Ovary (tissue), 9 donors: ENCODE measurements around the gene CBX4. TPM values are rescaled to one million over a fixed set of nuclear protein-coding genes. Genes with fewer than 3 reads are reported as not detected.

ENCODE experiments used
- DNase-seq, 5 donors: peaks; one replicate each; pipeline ENCODE4 v3.0.0-alpha.2; 2019 to 2020
- H3K27ac ChIP-seq, 2 donors: fragments of 200-600 bp; one replicate each; pipeline versions ENCODE4 v1.5.1 to v1.8.0; 2019 to 2022
- H3K27me3 ChIP-seq: fragments of 200-600 bp; one replicate; pipeline ENCODE4 v1.8.0; 2022
- H3K36me3 ChIP-seq: fragments of 200-600 bp; sonication (generic); one replicate; pipeline ENCODE4 v1.5.1; 2019
- H3K4me1 ChIP-seq: one replicate; pipeline ENCODE4 v1.8.1; 2013; ENCODE audit warnings: mild to moderate bottlenecking, moderate library complexity; ENCODE audit not compliant: insufficient read depth
- H3K4me3 ChIP-seq: fragments of 200-600 bp; sonication (generic); one replicate; pipeline ENCODE4 v1.5.1; 2017
- H3K9me3 ChIP-seq, 2 donors: fragments of 200-600 bp in 1 of 2; sonication (generic) in 1 of 2; one replicate each; pipeline versions ENCODE4 v1.5.1 to v1.8.1; 2013 to 2019; ENCODE audit warnings: mild to moderate bottlenecking in 1 of 2, moderate library complexity in 1 of 2
- CTCF ChIP-seq, 3 donors: fragments of 450-650 bp in 2 of 3; fragments of 200-600 bp in 1 of 3; IDR thresholded peaks; one replicate each; pipeline versions ENCODE4 v1.5.1 to v1.8.0; 2016 to 2022; ENCODE audit warnings: antibody characterized with exemption in 3 of 3, mild to moderate bottlenecking in 1 of 3
- EP300 ChIP-seq: sonication (generic); formaldehyde crosslinking; IDR thresholded peaks from one replicate; pipeline ENCODE4 v1.6.1; 2017; ENCODE audit warnings: antibody characterized with exemption
- POLR2A ChIP-seq: fragments of 450-650 bp; IDR thresholded peaks from one replicate; pipeline ENCODE4 v1.6.1; 2017; ENCODE audit warnings: antibody characterized with exemption, mild to moderate bottlenecking, moderate library complexity
- WGBS, 3 donors: extraction: QIAGEN DNeasy Blood & Tissue Kit in 1 of 3; methylation state at CpG; one replicate each; pipeline versions ENCODE4 v1.1.5 to v1.1.7; 2013 to 2017; 5-methylcytosine and 5-hydroxymethylcytosine counted together
- intact Hi-C, 4 donors: fragments of 100-400 bp; cut with DNase I; formaldehyde crosslinking; loops; one replicate each; pipeline versions ENCODE4 v1.11.0 to v1.15.1; 2022 to 2023
- polyA plus RNA-seq, 2 donors: library from polyadenylated mRNA; stranded (reverse); fragments of 200-250 nt in 1 of 2; fragments of 350-450 nt in 1 of 2; fragmentation: Illumina TruSeq in 1 of 2; extraction: RNeasy Lipid Tissue Mini Kit (QIAGEN cat#74804) in 1 of 2; gene quantifications; one replicate each; pipeline ENCODE4 v1.2.3, GENCODE V29; 2013 to 2014
- total RNA-seq, 7 donors: library from RNA; depleted of rRNA in 2 of 7; stranded (reverse); fragments of >200 nt in 2 of 7; fragmentation: NEBNext Ultra II Directional in 3 of 7; extraction: Animal tissue kit (Norgen Biotek cat#: 25700) in 3 of 7; gene quantifications; one replicate each; pipeline versions ENCODE4 v1.1.0 to v1.2.4, GENCODE V29; 2016 to 2023
- donor health status: DM: no; HTN: no; CAD: no; lungs with moderate emphysema.
- donor health status: DM: no; HTN: no; CAD: no.
- donor health status: Bipolar disorder and iron deficiency.
- donor health status: DM: yes; HTN: yes; CAD: no.
- donor health status: DM: no; HTN: no; CAD: no.
- donor health status: DM: yes; HTN: yes; CAD: no.

Gene CBX4
- total and polyA plus RNA-seq, 9 donors, result 5.5 to 27.9 (median 16.0) TPM

GRCh38 chr17:79797492-79798298 lies 41.5 kb downstream of the CBX4 start:
- Histone ChIP-seq H3K27me3 (peaks cover 30% of the 10 kb centered on the region), H3K36me3 (no peaks in the 10 kb centered on the region), H3K27ac (peak overlapping the region in 1 of 2 donors; percentile 84), H3K9me3 (no peaks in the 10 kb centered on the region), H3K4me3 (peak overlapping the region; percentile 68), H3K4me1 (peaks cover 15% of the 10 kb centered on the region)
- WGBS, 3 donors, result 0 to 1% (median 1%) methylated on average over 33 to 89 of the region's 89 CpGs
- TF ChIP-seq POLR2A (no peak), EP300 (no peak)
- intact Hi-C loops, result loop anchor here in 2 of 4 donors (2.0 to 10.0 kb wide), 3 partner anchors 15 to 47 kb away; no protein-coding TSS in a partner anchor
- DNase-seq, result peak in 3 of 5 donors; percentile 54 to 68 (median 63)

- H3K4me3 ChIP-seq, result peak within 1 kb of the TSS; percentile 68
- H3K9me3 ChIP-seq, result no peaks in the 10 kb centered on the region
- TF ChIP-seq POLR2A, result no peak
- peak; percentile 50 for TF ChIP-seq EP300
- TF ChIP-seq CTCF (IDR thresholded peaks at IDR 0.05), result peak in 2 of 3 donors; percentile 30 to 56
- H3K27me3 ChIP-seq, result peaks cover 24% of the 10 kb centered on the region
- H3K4me1 ChIP-seq, result peaks cover 15% of the 10 kb centered on the region
- peak within 1 kb of the TSS; percentile 51 to 84 for H3K27ac ChIP-seq
- intact Hi-C loops, result loop anchor here in 2 of 4 donors (5.0 to 10.0 kb wide), 2 partner anchors 45 to 48 kb away; no protein-coding TSS in a partner anchor
- DNase-seq, result peak; percentile 100
- no peaks in the 10 kb centered on the region for H3K36me3 ChIP-seq
- WGBS, 3 donors, result 1 to 3% (median 1%) methylated on average over 57 to 79 of the region's 79 CpGs
Observed at GRCh38 chr17:79796763-79797491, 42.3 kb downstream of the CBX4 start, which contains the start of gene CBX8. CBX8 (minus strand) TSS chr17:79797077; CDS start chr17:79796998, 79 bp downstream.

- 2 to 3% (median 3%) methylated on average over 19 of the region's 19 CpGs for WGBS, 3 donors
- no peaks in the 10 kb centered on the region for H3K36me3 ChIP-seq
- no peak for DNase-seq
- intact Hi-C loops, result loop anchor here in 2 of 4 donors (5.0 to 10.0 kb wide), 2 partner anchors 46 to 48 kb away; no protein-coding TSS in a partner anchor
- H3K4me1 ChIP-seq, result peaks cover 15% of the 10 kb centered on the region
- H3K27me3 ChIP-seq, result peaks cover 23% of the 10 kb centered on the region
- no peak overlapping the region for H3K27ac ChIP-seq
- H3K4me3 ChIP-seq, result peak overlapping the region; percentile 68
- TF ChIP-seq POLR2A, result no peak
- TF ChIP-seq CTCF (IDR thresholded peaks at IDR 0.05), result no peak
- no peak for TF ChIP-seq EP300
- no peaks in the 10 kb centered on the region for H3K9me3 ChIP-seq
Observed at GRCh38 chr17:79796444-79796762, 42.8 kb downstream of the CBX4 start.

DNA sequence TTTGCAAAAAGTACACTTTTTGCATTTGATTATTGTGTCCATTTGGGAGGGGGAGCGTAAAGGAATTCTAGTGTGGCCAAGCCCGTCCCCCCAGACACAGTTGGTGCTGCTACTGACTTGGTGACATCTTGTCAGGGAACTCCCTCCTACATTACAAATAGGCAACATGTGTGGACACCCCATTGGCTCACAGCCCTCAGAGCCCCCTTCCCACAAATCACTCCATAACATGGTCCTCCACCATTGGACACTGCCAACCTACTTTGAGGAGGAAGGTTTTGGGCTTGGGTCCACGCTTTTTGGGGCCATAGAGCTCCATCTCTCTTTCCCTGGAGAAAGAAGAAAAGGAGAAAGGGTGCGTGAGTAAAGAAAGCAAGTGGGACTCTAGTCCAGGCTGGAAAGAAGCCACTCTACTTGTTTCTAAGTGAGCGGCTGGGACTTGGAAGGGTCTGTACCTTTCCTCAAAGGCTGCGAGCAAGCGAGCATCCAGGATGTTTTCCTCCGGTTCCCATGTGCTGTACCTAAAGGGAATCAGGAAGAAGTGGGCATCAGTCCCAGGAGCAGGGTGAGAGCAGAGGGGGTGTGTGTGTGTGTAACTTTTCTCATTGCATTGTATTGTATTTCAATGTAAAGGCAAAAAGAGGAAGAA lies 43.3 kb downstream of the CBX4 start:
- DNase-seq, result peak in 1 of 5 donors; percentile 37
- Histone ChIP-seq H3K9me3 (no peaks in the 10 kb centered on the region), H3K4me3 (peak overlapping the region; percentile 68), H3K27ac (no peak overlapping the region), H3K36me3 (no peaks in the 10 kb centered on the region), H3K27me3 (peaks cover 23% of the 10 kb centered on the region), H3K4me1 (peaks cover 15% of the 10 kb centered on the region)
- TF ChIP-seq POLR2A (no peak), CTCF (IDR thresholded peaks at IDR 0.05) (no peak), EP300 (no peak)
- WGBS, 3 donors, result 81 to 86% (median 82%) methylated on average over 8 of the region's 8 CpGs
- intact Hi-C loops, result loop anchor here in 2 of 4 donors (5.0 to 10.0 kb wide), 2 partner anchors 46 to 49 kb away; no protein-coding TSS in a partner anchor
